Glutamatergic neuron (in vitro differentiated cells): ENCODE data around the gene CDCA5. TPM values are rescaled to one million over a fixed set of nuclear protein-coding genes. Genes with fewer than 3 reads are reported as not detected.

Source experiments
- DNase-seq: peaks from one replicate; pipeline ENCODE4 v3.0.0; 2022
- H3K27ac Mint-ChIP-seq: one replicate; pipeline ENCODE4 v1.8.0; 2020; ENCODE audit warnings: mild to moderate bottlenecking, mixed read lengths, inconsistent platforms; ENCODE audit not compliant: unreplicated experiment
- H3K27me3 Mint-ChIP-seq: one replicate; pipeline ENCODE4 v1.8.0; 2020; ENCODE audit warnings: mild to moderate bottlenecking, moderate library complexity, mixed read lengths, inconsistent platforms; ENCODE audit not compliant: unreplicated experiment
- H3K36me3 Mint-ChIP-seq: one replicate; pipeline ENCODE4 v1.8.0; 2020; ENCODE audit warnings: mild to moderate bottlenecking, mixed read lengths, inconsistent platforms; ENCODE audit not compliant: unreplicated experiment
- H3K4me1 Mint-ChIP-seq: one replicate; pipeline ENCODE4 v1.8.0; 2020; ENCODE audit warnings: mild to moderate bottlenecking, low read depth, mixed read lengths, inconsistent platforms; ENCODE audit not compliant: unreplicated experiment
- H3K4me3 Mint-ChIP-seq: one replicate; pipeline ENCODE4 v1.8.0; 2020; ENCODE audit warnings: mild to moderate bottlenecking, mixed read lengths, inconsistent platforms; ENCODE audit not compliant: unreplicated experiment
- H3K9me3 Mint-ChIP-seq: one replicate; pipeline ENCODE4 v1.8.0; 2020; ENCODE audit warnings: mild to moderate bottlenecking, moderate library complexity, mixed read lengths, inconsistent platforms; ENCODE audit not compliant: unreplicated experiment
- CTCF ChIP-seq: fragments of 200-600 bp; sonication (generic); IDR thresholded peaks from one replicate; pipeline ENCODE4 v1.5.0; 2021; ENCODE audit not compliant: partially characterized antibody, unreplicated experiment
- long read RNA-seq: library from polyadenylated mRNA; unstranded; transcript quantifications from one replicate; pipeline ENCODE4 v2.0.0, GENCODE V29; 2020; ENCODE audit not compliant: unreplicated experiment
- total RNA-seq: library from RNA; stranded (reverse); fragmentation: NEBNext Ultra II Directional; extraction: Animal tissue kit (Norgen Biotek cat#: 25700); gene quantifications from one replicate; pipeline ENCODE4 v1.2.1, GENCODE V29; 2021; ENCODE audit not compliant: unreplicated experiment

The CDCA5 gene, protein sequence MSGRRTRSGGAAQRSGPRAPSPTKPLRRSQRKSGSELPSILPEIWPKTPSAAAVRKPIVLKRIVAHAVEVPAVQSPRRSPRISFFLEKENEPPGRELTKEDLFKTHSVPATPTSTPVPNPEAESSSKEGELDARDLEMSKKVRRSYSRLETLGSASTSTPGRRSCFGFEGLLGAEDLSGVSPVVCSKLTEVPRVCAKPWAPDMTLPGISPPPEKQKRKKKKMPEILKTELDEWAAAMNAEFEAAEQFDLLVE
- 7.7 TPM for total RNA-seq
- long read RNA-seq, transcript CDCA5-201 (6 exons, 2,587 nt), result major isoform, 9 of 9 reads
- long read RNA-seq, partial matches to known transcripts, result 0 of 9 reads
- long read RNA-seq, other reads (novel, unspliced or antisense), result 0 of 9 reads

DNA sequence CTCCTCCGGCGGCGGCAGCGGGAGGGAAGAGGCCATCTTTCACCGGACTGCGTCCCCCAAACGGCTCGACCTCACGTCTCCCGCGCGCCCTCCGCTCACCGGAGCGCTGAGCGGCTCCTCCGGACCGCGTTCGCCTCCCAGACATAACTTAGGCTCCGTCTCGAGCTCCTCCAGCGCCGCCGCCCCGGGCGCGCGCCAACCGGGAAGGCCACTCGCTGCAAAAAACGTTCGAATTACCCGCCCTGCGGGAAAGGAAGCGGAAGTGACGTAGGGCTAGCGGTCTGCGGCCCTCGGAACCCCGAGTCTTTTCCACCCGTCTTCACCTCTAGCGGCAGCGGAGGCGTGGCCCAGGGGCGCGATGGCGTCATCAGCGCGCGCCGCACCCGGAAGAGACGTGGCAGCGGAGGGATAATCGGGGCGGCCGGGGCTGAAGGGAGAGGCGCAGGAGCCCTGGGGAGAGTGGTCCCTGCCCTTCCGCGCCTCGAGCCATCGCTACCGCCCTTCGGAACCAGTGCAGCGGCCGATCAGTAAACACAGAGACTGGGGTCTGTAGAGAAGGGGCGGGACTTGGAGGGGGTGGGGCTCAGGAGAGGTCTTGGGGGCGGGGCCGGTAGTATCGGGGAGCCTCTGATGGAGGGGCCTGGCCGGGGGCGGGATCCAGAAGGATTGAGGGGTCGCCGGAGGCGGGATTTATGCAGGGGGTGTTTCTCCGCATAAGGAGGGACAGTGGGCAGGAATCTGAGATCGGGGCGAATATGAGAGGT, at the start of gene CDCA5, which contains the start of gene ZFPL1:
TSS of gene CDCA5 (minus strand) at position 207 of the 764 bp plus-strand sequence. CDS start at position 145, 62 bp downstream.
TSS of gene ZFPL1 (plus strand) at position 389 of the 764 bp plus-strand sequence. CDS start 477 bp downstream, outside the sequence.
- Mint-ChIP-seq H3K27me3 (peaks cover 8% of the 10 kb centered on the region), H3K27ac (peak within 1 kb of the TSS; percentile 75), H3K36me3 (no peaks in the 10 kb centered on the region), H3K4me1 (peaks cover 7% of the 10 kb centered on the region), H3K4me3 (peak within 1 kb of the TSS; percentile 93), H3K9me3 (peaks cover 5% of the 10 kb centered on the region)
- DNase-seq, result peak; percentile 97
- no peak for TF ChIP-seq CTCF

- Mint-ChIP-seq H3K36me3 (no peaks in the 10 kb centered on the region), H3K27me3 (peaks cover 6% of the 10 kb centered on the region), H3K4me3 (peak overlapping the region; percentile 97), H3K27ac (peak overlapping the region; percentile 99), H3K9me3 (peaks cover 9% of the 10 kb centered on the region), H3K4me1 (peaks cover 15% of the 10 kb centered on the region)
- TF ChIP-seq CTCF, result no peak
- DNase-seq, result no peak
Observed at GRCh38 chr11:65132988-65133700, 49.3 kb upstream of the CDCA5 start.

- Mint-ChIP-seq H3K27ac (peak overlapping the region; percentile 99), H3K36me3 (no peaks in the 10 kb centered on the region), H3K4me3 (peak overlapping the region; percentile 97), H3K4me1 (peaks cover 15% of the 10 kb centered on the region), H3K27me3 (peaks cover 6% of the 10 kb centered on the region), H3K9me3 (peaks cover 9% of the 10 kb centered on the region)
- DNase-seq, result no peak
- no peak for TF ChIP-seq CTCF
Observed at GRCh38 chr11:65132238-65132987, 48.6 kb upstream of the CDCA5 start.

DNA sequence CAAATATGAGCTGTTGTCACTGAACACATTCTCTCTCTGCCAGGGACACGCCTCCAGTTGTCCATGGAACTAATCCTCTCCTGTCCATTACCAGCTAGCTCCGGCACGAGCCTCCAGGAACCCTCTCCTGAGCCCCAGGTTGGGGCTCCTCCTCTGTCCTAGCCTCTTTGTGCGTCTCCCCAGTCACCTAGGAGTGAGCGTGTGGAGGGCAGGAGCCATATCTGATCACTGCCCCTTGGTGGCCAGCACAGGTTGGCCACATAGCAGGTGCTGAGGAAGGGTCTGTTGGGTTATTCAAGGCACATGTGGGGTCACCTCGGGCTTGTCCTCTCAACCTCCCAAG, 48.0 kb upstream of the CDCA5 start:
- Mint-ChIP-seq H3K27me3 (peaks cover 6% of the 10 kb centered on the region), H3K4me1 (peaks cover 17% of the 10 kb centered on the region), H3K27ac (no peak overlapping the region), H3K9me3 (peaks cover 9% of the 10 kb centered on the region), H3K36me3 (no peaks in the 10 kb centered on the region), H3K4me3 (peak overlapping the region; percentile 34)
- DNase-seq, result no peak
- TF ChIP-seq CTCF, result no peak
